Measurements from ENCODE around the gene HIPK1. TPM values are rescaled to one million over a fixed set of nuclear protein-coding genes. Genes with fewer than 3 reads are reported as not detected.

Gene HIPK1
- total RNA-seq, 1 experiment from 2014 or later = 52.2 TPM

- CTCF ChIA-PET = interaction anchor here (1.0 to 3.5 kb wide), 6 partner anchors 24 to 273 kb away, joined by 3 to 22 read pairs (median 3); partner anchors contain the start of gene OLFML3
- peaks cover 16% of the 10 kb centered on the region for H3K9me3 Mint-ChIP-seq
- no peak overlapping the region for H3K27ac Mint-ChIP-seq
- TF ChIP-seq HMGXB4 (CRISPR knock-in tag; IDR thresholded peaks at IDR 0.05) (no peak), FOXJ3 (CRISPR knock-in tag; IDR thresholded peaks at IDR 0.05; ENCODE audit: borderline replicate concordance) (no peak), ATF6 (CRISPR knock-in tag; IDR thresholded peaks at IDR 0.05) (no peak), PREB (CRISPR knock-in tag; IDR thresholded peaks at IDR 0.05; ENCODE audit: borderline replicate concordance) (no peak), MYBL2 (CRISPR knock-in tag; IDR thresholded peaks at IDR 0.05) (no peak), RELA (CRISPR knock-in tag; IDR thresholded peaks at IDR 0.05; ENCODE audit: borderline replicate concordance) (no peak), GTF2I (CRISPR knock-in tag; conservative IDR thresholded peaks at IDR 0.05) (no peak), FOXK1 (CRISPR knock-in tag; IDR thresholded peaks at IDR 0.05) (no peak), AFF4 (CRISPR knock-in tag; IDR thresholded peaks at IDR 0.05; ENCODE audit: borderline replicate concordance) (no peak), MAX (CRISPR knock-in tag; IDR thresholded peaks at IDR 0.05) (no peak), ZNF671 (CRISPR knock-in tag; IDR thresholded peaks at IDR 0.05) (no peak), JAZF1 (CRISPR knock-in tag; IDR thresholded peaks at IDR 0.05) (no peak), ZNF425 (CRISPR knock-in tag; conservative IDR thresholded peaks at IDR 0.05) (no peak), ZSCAN18 (CRISPR knock-in tag; IDR thresholded peaks at IDR 0.05) (no peak), TCF7 (CRISPR knock-in tag; IDR thresholded peaks at IDR 0.05; ENCODE audit: low read depth) (no peak)
- ATAC-seq (peak; percentile 81), DNase-seq (ENCODE audit: low spot score) (no peak)
- no peak overlapping the region for H3K4me3 Mint-ChIP-seq
- peaks cover 4% of the 10 kb centered on the region; the same call in 1 of the 2 replicates for H3K36me3 Mint-ChIP-seq
- peaks cover 7% of the 10 kb centered on the region for H3K27me3 Mint-ChIP-seq (ENCODE audit: low read depth)
- H3K4me1 Mint-ChIP-seq = peaks cover 31% of the 10 kb centered on the region
- POLR2A ChIA-PET = interaction anchor here (1.2 kb wide), 1 partner anchor 143 kb away, joined by 3 read pairs; the partner anchor contains the start of gene SYT6
These were observed 81.5 kb downstream of the HIPK1 start for GRCh38 chr1:114010433-114011184.

Data from WTC11 (cell line).